GM21360 (cell line): ENCODE data around the gene PPP2R2C.

Experiments
- ATAC-seq: cut with Tn5 transposase; IDR thresholded peaks from one replicate; pipeline ENCODE4 v1.9.1; 2021; ENCODE audit warnings: mild to moderate bottlenecking, moderate library complexity; ENCODE audit not compliant: unreplicated experiment

PPP2R2C gene

GRCh38 chr4:6469898-6470501, 2.4 kb downstream of the PPP2R2C start:
- ATAC-seq, result no peak

GRCh38 chr4:6469144-6469543, 3.3 kb downstream of the PPP2R2C start:
- no peak for ATAC-seq

- no peak for ATAC-seq
Observed at GRCh38 chr4:6468376-6468775, 4.0 kb downstream of the PPP2R2C start.

GRCh38 chr4:6467600-6467999, 4.8 kb downstream of the PPP2R2C start:
- no peak for ATAC-seq

GRCh38 chr4:6466756-6467381, 5.5 kb downstream of the PPP2R2C start:
- no peak for ATAC-seq

- ATAC-seq, result no peak
Observed at GRCh38 chr4:6465955-6466354, 6.5 kb downstream of the PPP2R2C start.

GRCh38 chr4:6464842-6465588, 7.4 kb downstream of the PPP2R2C start:
- ATAC-seq, result no peak

- ATAC-seq, result no peak
Observed at GRCh38 chr4:6463311-6464289, 8.8 kb downstream of the PPP2R2C start.

- no peak for ATAC-seq
Observed at GRCh38 chr4:6461301-6462165, 10.9 kb downstream of the PPP2R2C start.

GRCh38 chr4:6460876-6461275, 11.5 kb downstream of the PPP2R2C start:
- no peak for ATAC-seq

- no peak for ATAC-seq
Observed at GRCh38 chr4:6458528-6458927, 13.9 kb downstream of the PPP2R2C start.

- no peak for ATAC-seq
Observed at GRCh38 chr4:6456450-6456849, 16.0 kb downstream of the PPP2R2C start.

GRCh38 chr4:6454112-6454910, 18.1 kb downstream of the PPP2R2C start:
- ATAC-seq, result no peak

GRCh38 chr4:6453688-6453990, 18.8 kb downstream of the PPP2R2C start:
- ATAC-seq, result no peak

- no peak for ATAC-seq
Observed at GRCh38 chr4:6452897-6453687, 19.3 kb downstream of the PPP2R2C start.

- no peak for ATAC-seq
Observed at GRCh38 chr4:6452116-6452896, 20.1 kb downstream of the PPP2R2C start.

GRCh38 chr4:6451309-6451708, 21.1 kb downstream of the PPP2R2C start:
- no peak for ATAC-seq

GRCh38 chr4:6450709-6451108, 21.7 kb downstream of the PPP2R2C start:
- ATAC-seq, result no peak
